SK-N-SH (cell line): ENCODE measurements around the gene EIF1AY.

Experiments used
- CTCF ChIP-seq: fragments of 200-600 bp; sonication (generic); IDR thresholded peaks from 2 replicates; pipeline ENCODE4 v1.6.1; 2017; ENCODE audit warnings: antibody characterized with exemption, mild to moderate bottlenecking, moderate library complexity
- EP300 ChIP-seq, 2 experiments: IDR thresholded peaks; 2 replicates each; pipeline versions ENCODE4 v1.4.0 to v1.6.1; 2012; ENCODE audit warnings: borderline replicate concordance in 1 of 2, low read depth in 1 of 2, low read length in 1 of 2
- MXI1 ChIP-seq: IDR thresholded peaks from 2 replicates; pipeline ENCODE4 v1.6.1; 2012; ENCODE audit warnings: mild to moderate bottlenecking, low read depth, low read length, improper control_type of control experiment
- POLR2AphosphoS5 ChIP-seq: IDR thresholded peaks from 2 replicates; pipeline ENCODE4 v1.6.1; 2012; ENCODE audit warnings: low read depth, low read length
- RCOR1 ChIP-seq: fragments of 150-350 bp; IDR thresholded peaks from 2 replicates; pipeline ENCODE4 v1.6.1; 2017; ENCODE audit warnings: antibody characterized with exemption, low read length
- SIN3A ChIP-seq: IDR thresholded peaks from 2 replicates; pipeline ENCODE4 v1.6.1; 2012; ENCODE audit warnings: low read depth, mild to moderate bottlenecking, low read length, moderate library complexity, borderline replicate concordance
- TAF1 ChIP-seq: IDR thresholded peaks from 2 replicates; pipeline ENCODE4 v1.6.1; 2012; ENCODE audit warnings: low read depth, mild to moderate bottlenecking, low read length, moderate library complexity, borderline replicate concordance

- TF ChIP-seq CTCF = no peak
- no peak for TF ChIP-seq POLR2AphosphoS5
- TF ChIP-seq RCOR1 = no peak
- no peak for TF ChIP-seq SIN3A
- no peak for TF ChIP-seq EP300 (IDR thresholded peaks at IDR 0.05; ENCODE audit: borderline replicate concordance in 1 of 2, low read depth in 1 of 2, low read length in 1 of 2)
- TF ChIP-seq TAF1 = no peak
- TF ChIP-seq MXI1 = no peak
These were observed 6.1 kb downstream of the EIF1AY start for GRCh38 chrY:20581687-20582086.
